Midbrain (tissue), 1 donor: Measurements from ENCODE around the gene MGAT5B.

Source experiments
- DNase-seq: peaks from one replicate; lab custom pipeline; 2025; lab: John Stamatoyannopoulos, UW

MGAT5B gene

DNA sequence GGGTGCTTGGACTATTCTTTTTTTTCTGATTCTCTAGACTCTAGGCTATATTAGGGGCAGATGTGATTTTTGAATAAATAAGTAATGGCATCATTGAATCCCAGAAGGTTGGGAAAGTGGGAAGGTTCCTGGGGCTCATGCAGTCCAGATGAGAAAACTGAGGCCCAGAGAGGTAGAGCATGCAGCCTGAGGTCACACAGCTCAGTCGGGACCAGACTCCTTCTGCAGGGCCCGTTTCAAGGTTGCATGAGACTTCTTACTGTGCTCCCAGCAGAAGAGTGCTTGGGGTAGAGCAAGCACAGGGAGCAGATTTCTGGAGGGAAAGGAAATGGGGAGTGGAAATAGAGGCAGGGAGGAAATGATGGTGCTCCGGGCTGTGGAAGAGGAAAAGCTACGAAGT is 59.8 kb downstream of the MGAT5B start:
- DNase-seq, result no peak

DNA sequence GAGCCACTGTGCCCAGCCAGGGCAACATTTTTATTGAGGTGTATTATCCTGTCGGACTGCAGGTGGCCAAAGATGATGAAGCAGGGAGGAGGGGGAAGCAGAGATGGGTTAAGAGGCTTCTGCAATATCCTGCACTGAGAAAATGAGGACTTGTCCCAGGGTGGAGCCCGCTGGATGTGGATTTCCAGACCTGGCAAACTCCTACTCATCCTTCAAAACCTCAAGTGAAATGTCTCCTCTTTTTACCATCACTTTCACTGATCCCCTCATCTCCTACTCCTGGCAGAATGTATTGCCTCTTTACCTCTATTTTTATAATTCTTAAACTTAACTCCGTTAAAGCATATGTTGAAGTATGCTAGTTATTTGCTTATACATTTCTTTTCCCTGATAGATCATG is 60.9 kb downstream of the MGAT5B start:
- no peak for DNase-seq

DNA sequence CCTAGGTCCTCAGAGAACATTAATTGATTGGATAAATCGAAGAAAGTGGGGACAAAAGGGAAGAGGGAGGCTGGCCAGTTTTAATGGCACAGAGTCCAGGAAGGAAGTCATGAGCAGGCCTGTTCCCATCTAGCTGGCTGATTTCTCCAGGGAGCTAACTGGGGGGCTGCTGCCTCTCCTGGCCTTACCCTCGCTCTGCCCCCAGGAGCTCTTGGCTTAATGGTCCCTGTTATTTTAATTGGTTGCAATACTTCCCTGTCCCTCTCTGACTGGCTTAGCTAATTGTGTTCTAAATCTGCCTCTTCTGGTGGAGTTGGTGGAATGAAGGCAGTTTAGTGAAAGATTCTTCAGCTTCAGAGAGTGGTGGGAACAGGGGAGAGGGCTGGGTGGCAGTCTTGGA is 61.4 kb downstream of the MGAT5B start:
- DNase-seq, result no peak

DNA sequence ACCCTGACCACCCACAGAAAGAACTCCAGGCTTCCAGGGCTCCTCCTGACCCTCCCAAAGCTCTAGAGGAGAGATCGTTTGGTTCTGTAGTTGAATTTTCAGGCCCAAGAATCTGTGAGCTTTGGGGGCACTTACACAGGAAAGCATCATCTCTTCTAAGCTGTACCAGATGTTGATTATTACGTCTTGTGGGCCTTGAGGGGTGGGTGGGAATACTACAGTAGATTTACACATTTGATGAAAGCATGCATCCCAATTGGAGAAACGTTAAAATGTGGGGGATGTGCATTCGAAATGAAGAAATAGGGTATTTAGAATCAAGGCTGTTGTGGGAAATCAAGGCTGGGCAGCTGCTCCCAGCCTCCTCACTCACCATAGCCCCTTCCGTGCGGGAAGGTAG is 61.9 kb downstream of the MGAT5B start:
- no peak for DNase-seq

DNA sequence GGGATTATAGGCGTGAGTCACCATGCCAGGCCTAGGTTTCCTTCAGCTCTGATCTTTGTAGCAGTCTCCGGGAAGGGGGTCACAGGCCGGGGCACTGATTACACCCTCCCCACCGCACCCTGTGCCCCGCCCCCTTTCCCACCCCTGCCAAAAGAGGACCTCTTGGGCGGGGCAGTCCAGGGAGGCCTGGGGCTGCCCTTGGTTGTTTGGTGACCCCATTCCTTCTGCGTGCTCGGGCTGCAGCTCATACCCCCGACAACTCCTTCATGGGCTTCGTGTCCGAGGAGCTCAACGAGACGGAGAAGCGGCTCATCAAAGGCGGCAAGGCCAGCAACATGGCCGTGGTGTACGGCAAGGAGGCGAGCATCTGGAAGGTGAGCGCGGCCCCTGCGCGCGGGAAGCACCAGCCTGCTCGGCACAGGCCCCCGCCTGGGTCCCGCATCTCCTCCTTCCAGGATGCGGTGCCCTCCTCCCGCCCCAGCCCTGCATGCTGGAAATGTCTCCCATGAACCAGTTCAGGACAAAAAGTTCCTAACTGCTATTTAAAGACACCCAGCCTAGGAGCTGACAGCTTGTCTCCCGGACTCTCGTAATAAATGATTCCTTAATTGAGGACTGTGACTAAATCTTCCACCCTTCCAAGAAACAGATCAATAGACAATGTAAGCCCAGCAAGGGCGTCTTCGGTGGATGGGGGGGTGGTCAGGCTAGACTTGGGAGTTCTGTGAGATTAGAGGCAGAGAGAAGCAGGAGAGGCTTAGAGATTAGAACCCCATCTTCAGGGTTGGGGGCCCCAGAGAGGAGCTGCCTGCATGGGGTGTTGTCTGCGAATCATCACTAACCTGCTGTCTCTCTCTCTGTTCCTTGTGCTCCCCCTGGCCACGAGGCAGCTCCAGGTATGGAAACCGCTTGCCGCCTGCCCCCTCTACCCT is 64.5 kb downstream of the MGAT5B start:
- no peak for DNase-seq

DNA sequence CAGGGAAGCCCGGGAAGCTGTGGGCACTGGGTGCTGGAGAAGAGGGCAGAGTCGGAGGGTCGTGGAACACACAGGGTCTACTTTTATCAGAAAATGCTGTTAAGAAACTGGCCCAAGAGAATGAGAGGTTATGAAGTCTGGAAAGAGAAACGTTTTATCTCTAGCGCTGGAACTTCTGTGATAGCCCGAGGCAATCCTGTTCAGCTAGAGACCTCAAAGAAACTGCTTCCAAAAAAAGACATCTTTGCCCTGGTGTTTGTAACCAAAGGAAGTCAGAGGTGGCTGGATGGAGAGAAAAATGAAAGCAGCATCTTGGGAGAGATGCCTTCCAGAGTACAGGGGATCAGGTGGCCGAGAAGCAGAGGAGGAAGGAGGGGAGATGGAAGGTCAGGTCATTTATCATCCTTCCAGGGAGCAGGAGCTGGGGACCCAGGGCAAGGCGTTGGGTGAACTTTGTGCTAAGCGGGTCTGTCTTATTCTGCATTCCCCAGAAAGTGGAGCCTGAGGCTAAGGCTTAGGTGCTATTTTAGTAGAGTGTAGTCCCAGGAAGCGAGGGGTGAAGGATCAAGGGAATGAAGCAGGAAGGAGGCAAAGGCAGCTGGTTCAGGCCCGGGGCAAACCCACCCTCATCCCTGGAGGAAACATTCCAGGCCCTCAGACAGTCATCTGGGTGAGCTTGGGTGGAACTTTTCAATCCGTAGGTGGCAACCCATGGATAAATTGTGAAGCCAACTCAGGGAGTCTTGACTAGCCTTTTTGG is 66.5 kb downstream of the MGAT5B start:
- no peak for DNase-seq

DNA sequence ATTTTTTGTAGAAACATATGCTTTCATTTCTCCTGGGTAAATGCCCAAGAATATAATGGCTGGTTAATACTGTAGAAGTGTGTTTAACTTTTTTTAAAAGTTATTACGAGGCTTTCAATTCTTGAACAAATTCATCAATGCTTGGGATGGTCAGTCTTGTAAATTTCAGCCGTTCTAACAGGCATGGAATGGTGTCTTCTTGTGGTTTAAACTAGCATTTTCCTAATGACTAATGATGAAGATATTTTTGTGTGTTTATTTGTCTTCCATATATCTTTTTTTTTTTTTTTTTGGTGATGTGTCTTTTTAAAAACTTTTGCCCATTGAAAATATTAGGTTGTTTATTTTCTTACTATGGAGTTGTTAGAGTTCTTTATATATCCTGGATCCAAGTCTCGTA is 67.1 kb downstream of the MGAT5B start:
- DNase-seq, result no peak

DNA sequence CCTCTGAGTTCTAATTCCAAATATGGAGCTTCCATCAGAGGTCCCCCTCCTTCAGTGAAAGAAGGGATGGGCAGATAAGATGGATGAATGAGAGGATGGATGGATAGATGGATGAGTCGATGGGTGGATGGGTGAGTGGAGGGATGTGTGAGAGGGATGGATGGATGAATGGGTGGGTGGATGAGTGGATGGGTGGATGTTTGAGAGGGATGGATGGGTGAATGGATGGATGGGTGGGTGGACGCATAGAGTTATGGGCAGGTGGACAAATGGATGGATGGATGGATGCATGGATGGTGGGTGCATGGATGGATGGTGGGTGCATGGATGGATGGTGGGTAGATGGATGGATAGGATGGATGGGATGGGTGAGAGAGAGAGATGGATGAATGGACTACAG is 69.0 kb downstream of the MGAT5B start:
- DNase-seq, result no peak

DNA sequence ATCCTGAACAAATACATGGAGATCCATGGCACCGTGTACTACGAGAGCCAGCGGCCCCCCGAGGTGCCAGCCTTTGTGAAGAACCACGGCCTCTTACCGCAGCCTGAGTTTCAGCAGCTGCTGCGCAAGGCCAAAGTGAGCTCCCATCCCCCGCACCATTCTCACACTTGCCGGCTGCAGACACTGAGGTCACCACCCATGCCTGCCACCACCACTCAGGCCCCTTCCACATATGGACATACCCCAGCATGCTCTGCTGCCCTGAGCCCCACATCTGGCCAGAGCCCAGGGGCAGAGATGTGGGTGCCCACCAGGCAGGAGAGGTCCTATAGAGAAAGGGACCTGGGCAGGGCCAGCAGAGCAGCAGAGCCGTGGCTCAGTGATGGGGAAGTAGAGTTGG is 69.8 kb downstream of the MGAT5B start:
- no peak for DNase-seq

DNA sequence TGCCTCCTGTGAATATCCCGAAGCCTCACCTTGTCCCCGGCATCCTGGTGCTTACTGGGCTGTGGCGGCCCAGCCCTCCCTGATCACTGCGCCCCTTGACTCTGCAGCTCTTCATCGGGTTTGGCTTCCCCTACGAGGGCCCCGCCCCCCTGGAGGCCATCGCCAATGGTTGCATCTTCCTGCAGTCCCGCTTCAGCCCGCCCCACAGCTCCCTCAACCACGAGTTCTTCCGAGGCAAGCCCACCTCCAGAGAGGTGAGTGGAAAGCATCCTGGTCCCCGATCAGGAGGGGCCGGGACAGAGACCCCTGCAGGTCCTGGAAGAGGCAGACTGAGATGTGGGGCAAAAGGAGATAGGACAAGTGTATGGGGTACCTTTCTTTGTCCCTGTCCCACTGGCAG is 72.1 kb downstream of the MGAT5B start:
- DNase-seq, result no peak

DNA sequence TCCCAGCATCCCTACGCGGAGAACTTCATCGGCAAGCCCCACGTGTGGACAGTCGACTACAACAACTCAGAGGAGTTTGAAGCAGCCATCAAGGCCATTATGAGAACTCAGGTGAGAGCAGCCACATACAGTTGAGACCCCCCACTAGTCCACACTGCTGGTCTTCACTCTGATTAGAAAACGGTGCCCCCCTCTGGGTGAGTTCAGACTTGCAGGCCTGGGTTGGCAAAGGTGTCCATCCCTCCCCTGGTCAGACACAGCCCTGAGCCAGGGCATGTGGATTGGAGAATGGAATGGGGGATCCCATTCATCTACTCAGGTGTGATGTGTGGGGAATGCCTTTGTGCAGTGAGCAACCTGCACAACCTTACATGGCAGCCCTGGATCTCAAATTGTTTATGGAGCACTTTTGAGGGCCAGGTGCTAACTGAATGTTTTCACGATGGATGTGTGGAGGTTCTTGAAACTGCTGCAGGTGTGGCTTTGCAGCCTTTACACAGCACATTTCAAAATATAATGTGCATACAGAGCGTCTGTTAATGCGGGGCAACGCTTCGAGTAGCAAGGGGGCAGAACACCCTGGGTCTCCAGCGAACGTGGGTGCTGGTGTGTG is 72.6 kb downstream of the MGAT5B start:
- DNase-seq, result no peak

DNA sequence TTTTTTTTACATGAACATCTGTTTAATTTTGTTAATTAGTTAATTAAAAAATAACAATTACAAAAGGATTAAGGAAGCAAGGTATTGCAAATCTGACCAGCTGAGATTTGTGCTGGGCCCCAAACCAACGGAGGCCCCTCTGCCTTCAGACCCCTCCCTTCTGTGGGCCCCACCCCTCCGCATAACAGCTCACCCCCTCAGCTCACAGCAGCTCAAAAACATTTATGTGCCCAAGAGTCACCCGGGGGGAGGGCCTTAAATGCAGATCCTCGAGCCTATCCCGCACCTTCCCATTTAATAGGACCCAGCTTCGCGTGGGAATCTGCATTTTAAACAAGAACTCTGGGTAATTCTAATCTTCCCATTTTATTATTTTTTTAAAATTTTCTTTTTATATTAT is 75.0 kb downstream of the MGAT5B start:
- DNase-seq, result no peak

DNA sequence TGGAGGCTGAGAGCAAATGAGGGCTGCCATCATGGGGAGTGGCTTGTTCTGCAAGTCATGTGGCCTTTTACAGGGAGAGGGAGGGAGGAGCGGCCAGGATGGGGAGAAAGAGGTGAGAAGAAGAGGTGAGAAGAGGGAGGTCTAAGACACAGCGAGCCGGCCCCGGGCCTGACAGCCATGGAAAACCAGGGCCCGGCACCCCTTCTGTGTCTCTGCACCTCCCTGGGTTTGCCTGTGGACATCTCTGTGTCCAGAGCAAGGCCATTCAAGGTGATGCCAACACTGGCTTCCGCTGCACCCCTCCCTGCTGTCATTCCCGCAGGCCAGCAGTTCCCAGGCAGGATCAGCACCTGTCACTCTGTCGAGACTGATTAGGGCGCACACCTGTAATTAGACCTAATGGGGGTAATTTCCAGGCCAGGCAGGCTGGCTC is 75.6 kb downstream of the MGAT5B start:
- DNase-seq, result no peak

DNA sequence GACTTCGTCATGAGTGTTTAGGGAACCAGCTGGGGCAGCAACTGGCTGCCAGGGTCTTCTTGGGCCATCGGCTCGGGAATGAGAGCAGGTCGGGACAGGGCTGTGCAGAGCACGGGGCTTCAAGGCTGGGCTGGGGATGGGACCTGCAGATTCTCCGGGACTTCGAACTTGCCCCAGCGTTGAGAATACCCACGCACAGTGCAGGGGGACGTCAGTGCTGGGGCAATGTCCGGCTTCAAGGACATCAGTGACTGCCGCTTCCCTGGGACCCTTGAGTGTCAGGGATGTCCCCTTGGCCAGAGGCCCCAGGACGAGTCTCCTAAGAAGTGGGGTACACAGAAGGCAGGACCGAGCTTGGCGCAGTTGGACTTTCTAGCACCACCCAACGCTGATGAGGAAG is 76.3 kb downstream of the MGAT5B start:
- DNase-seq, result no peak

DNA sequence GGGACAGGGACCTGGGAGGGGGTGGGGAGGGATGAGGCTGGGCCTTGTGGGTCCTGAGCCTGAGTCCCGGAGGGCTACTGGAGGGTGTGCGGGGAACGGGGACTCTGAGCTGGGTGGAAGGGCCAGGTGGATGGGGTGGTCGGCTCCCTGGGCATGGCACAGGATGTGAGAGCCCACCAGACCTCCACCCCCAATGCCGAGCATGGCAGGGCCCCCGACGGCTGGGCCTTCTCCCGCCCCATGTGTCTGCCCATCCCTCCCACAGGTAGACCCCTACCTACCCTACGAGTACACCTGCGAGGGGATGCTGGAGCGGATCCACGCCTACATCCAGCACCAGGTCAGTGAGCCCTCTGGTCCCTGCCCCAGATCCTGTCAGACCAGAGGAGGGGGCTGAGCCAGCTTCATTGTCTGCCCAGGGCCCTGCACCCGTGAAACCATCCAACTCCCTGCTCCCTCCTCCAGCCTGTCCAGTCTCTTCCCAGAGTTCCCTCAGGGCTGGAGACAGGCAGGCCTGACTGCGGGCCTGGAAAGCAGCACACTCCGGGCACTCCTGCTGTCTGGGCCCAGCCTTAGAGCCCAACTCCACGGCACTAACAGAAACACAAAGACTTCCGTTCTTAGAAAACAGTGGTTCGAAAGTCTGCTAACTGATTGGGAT is 78.0 kb downstream of the MGAT5B start:
- DNase-seq, result no peak

DNA sequence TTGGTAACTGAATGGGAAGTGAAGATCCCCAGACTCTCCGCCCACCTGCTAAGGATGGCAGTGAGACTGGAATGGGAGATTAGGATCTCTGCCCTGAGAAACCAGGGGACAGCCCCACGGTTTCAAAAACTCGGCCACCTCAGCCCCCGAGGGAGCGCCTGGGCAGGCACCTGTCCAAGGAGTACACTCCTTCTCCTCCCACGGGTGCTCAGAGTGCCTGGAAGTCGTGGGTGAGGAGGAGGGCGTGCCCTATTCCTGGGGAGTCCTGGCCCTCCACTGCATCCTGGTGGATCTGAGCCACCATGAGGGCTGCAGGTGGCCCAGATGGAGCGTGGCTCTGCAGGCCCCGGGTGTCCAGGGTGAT is 78.5 kb downstream of the MGAT5B start:
- no peak for DNase-seq

DNA sequence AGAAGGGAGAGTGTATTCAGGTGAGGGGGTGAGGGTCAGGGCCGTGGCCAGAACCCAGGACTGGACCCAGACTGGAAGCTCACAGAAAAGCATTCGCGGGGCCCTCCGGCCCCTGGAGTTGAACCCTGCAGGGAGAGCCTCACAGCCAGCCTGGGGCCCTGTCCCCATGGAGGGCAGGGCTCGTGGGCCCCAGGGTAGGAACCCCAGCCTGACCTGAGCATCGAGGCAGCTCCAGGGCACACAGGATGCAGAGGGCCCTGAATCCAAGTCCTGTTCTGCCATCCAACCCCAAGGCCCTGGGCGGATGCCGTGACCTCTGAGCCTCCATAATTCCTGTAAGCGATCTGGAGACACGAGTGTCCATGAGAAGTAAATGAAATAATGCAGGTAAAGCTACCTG is 79.1 kb downstream of the MGAT5B start:
- no peak for DNase-seq

DNA sequence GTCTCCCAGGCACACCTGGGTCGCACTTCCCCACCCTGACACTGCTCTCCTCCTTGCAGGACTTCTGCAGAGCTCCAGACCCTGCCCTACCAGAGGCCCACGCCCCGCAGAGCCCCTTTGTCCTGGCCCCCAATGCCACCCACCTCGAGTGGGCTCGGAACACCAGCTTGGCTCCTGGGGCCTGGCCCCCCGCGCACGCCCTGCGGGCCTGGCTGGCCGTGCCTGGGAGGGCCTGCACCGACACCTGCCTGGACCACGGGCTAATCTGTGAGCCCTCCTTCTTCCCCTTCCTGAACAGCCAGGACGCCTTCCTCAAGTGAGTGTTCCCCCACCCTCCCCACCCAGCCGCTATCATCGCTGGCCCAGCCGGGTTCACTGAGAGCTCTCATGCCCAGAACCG is 79.6 kb downstream of the MGAT5B start:
- no peak for DNase-seq

DNA sequence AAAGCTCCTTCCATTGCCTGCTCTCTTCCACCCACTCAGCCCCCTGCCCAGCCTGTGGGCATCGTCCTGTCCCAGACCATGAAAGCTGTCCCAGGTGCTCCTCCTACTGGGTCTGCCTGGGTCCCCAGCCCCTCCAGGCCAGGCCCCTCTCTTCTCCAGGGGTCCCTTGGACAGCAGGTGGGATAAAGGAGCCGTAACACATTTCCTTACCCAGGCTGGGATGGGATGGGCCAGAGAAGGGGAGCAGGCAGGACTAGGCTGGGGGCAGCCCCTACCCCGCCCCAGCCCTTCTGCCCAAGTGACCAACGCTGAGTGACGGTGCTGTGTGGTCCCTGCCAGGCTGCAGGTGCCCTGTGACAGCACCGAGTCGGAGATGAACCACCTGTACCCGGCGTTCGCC is 80.1 kb downstream of the MGAT5B start:
- no peak for DNase-seq

DNA sequence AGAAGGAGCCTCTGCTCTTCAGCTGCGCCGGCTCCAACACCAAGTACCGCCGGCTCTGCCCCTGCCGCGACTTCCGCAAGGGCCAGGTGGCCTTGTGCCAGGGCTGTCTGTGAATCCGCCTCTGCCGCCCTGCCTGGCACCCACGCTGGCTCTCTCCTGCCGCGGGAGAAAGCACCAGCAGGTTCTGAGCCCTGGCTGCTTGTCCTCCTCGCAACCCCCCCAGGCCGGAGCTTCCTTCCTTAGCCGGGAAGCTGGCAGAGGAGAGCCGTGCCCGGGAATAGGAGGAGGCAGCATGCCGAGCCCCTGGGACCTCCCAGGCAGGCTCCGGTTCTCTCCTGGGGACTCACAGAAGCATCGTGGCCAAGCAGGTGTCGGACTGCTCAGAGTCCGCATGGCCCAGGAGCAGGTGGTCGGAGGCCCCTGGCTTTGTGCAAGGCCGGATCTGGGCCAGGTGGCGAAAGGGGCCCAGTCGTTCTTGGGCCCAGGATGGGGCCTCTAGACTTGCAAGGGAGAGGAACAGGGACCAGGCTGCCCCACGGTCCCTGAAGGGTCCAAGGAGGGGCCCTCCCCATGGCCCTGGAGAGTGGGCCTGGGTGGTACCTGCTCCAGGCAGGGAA is 80.6 kb downstream of the MGAT5B start:
- peak; percentile 21 for DNase-seq

DNA sequence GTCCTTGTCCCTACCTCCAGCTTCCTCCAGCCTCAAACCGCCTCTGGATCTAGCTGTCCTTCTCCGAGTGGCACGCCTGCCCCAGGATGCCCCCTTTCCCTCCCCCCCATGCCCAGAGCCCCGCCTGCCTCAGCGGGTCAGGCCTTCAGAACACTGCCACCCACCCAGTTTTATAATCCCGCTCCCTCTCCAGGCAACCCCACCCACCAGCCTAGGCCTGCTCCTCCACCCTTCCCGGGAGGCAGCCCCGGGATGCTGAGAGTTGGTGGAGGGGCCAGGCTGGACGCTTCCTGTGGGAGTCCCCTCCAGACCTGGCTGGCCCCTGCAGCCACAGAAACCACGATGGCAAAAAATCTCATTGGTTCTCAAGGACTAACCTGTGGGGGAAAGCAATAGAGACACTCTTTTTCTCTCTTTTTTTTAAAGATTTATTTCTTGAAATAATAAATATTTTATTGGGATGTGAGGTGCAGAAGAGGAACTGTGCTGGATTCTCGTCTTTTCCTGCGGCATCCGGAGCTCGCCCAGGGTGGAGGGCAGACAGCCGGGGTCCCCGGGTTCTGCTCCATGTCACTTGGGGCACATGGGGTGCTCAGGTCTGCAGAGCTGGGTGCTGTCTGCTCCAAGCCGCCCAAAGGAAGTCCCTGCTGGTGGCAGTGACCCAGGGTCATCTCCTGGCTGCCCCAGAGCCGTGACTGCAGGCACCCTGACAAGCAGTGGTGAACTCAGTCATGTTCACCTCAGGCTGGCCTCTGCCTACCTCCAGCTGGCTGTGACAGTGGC is 81.9 kb downstream of the MGAT5B start:
- DNase-seq, result no peak
